GM21447 (cell line): Measurements from ENCODE around the gene PIR.

Source experiments
- ATAC-seq: cut with Tn5 transposase; IDR thresholded peaks from one replicate; pipeline ENCODE4 v1.9.1; 2021; ENCODE audit not compliant: unreplicated experiment

PIR gene

DNA sequence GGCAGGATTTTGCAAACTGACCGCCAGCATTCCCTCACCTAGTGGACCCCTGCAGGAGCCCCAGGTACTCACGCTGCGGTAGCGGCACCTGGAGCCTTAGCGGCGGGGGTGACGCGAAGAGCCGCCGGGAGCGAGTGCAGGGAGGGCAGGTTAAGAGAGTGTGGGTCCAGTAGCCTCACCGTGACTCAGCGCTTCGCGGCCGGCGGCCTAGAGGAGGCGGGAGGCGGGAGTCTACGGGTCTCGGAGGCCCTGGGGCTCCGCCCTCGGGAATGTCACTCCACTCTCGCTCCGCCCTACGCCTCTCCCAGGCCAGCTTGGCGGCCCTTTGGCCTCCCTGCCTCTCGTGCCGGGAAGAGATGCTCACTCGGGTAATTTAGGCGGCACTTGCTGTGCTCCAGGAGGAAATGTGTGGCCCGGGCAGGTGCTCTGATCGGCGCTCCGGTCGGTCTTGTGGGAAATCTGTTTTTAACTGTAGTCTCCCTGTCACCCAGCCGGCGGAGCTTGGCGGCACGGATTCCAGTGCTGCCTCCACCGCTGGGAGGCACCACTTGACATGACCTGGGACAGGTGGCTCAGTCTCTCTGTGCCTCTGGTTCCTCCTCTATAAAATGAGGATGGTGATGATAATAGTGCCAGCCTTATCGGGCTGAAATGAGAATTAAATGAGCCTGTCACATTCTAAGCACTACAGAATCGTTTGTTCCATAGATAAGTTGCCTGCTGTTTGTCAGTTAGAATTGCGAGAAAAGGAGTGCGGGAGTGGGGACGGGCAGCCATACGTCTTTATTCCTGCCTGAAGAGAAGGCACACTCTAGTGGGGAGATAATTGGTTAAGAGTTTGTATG lies at the start of gene PIR:
TSS of gene PIR (minus strand) at position 216 of the 845 bp plus-strand sequence. CDS start 2,076 bp downstream, outside the sequence.
- peak; percentile 97 for ATAC-seq

DNA sequence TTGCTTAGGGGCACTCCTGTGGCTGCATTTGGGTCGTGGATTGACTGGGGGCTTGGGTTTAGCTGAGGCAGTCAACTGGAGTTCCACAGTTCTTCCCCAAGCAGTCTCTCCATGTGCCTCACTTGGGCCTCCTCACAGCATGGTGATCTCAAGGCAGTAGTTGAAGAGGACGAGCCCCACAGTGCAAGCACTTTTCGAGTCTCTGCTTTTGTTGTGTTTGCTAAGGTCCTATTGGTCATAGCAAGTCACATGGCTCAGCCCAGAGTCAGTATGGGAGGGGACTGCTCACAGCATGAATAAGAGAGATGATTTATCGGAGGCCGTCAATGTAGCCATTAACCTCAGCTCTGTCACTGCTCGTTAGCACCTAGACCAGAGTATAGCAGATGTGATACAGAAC lies 37.2 kb upstream of the PIR start:
- ATAC-seq = no peak

DNA sequence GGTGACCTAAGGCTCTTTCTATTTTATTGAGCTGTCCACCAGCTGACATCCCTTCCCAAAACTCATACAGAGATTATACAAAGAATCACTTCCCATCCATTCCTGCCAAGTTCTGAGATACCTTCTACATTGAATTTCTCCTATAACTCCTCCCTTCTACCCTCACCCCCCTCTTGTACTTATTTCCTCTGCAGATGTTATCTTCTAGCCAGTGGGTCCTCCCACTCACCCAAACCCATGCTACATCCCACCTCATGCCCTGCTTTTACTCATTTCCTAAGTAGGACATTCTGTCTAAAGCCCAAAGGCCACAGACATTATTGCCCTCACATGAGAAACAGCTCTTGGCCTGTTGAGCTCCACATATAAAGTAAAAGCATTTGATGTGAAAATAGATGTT lies 36.0 kb upstream of the PIR start:
- no peak for ATAC-seq

DNA sequence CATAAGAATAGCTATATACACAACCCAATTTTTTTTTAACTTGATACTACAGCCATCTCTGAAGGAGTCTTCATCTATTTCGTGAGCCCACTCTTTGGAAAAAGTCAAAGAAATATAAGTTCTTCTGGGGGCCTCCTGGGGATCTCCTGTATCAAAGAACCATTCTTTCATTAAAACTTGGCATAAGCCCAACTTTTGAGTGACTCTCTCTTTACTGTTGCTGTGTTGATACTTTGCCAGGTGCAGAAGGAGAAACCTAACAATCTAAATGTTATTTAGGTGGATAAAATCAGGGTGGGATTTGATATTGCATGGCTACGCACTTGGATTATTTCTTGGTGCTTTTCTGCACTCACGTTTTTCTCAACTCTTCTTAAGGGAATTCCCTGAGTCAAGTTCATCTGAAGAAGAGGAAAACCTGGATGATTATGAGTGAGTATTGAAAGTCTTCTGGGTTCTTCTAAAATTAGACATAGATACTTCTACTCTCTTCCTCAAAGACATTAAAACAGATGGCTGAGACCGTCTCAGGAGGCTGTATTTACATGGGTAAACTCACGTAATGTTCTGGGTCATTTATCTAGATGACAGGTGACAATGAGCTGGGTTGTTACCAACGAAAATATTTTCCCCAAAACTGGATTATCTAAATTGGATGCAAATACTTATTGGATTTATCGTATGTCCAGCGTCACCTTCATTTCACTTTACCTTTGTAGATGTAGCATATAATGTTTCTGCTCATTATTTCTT lies 32.7 kb upstream of the PIR start:
- ATAC-seq = no peak

DNA sequence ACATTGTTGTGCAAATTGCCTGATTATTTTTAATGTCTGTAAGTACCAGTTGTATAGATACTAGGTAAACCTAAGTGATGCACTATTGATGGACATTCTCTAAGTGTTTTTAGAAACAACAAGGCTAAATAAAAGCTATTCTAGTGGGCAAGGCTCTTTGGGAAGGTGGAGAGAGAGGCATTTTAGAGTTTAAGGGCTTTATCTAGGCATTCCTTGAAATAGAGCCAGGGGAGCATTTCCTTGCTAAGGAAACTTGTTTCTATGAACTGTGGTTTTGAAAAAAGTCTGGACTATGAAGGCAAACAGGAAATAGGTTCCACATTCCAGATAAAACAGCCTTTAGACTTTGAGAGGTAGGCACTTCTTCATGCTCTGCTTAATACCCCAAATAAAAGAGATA lies 31.3 kb upstream of the PIR start:
- ATAC-seq = no peak

DNA sequence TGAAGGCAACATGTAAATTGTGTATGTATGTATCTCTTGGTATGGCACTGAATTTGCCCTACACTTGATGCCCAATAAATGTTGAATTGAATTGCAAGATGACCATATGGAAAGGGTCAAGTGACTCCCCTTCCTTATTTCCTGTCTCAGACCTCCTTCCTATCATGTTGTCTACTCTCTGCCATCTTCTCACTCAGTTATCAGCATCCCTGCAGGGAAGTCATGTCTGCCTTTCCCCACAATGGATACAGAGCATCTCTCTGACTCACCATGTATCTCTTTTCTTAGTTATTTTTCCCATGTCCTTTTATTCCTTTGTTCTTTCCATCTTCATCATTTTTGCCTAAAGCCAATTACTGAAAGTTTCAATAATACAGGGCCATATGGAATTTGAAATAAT lies 30.0 kb upstream of the PIR start:
- no peak for ATAC-seq

DNA sequence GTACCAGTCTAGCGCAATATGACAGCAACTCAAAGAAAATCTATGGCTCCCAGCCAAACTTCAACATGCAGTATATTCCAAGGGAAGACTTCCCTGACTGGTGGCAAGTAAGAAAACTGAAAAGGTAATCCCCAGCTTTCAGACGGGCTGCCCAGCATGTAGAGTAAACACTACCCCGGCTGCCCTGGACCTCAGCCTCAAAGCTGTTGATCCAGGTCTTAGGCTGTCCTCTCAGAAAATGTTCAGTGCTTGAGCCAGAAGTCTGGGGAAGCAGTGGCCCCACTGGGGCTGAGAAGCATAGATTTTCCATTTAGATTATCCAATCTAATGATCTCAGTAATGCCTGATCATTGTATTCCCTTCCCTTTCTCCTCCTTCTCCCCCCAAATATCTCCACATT lies 29.3 kb upstream of the PIR start:
- no peak for ATAC-seq

DNA sequence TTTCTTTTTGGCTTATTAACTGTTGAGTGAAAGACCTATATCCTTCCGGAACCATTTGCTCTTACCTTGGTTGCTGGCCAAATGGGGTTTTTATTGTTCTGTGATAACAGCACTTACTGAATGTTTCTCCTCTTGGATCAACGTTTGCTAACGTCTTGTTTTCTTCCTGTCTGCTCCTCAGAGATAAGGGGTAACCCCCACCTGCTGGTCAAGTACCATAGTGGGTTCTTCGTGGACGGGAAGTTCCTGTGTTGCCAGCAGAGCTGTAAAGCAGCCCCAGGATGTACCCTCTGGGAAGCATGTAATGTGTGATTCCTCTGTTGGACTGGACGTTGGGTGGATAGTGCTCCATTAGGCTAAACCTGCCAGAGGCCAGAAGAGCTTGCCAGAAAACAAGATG lies 22.8 kb upstream of the PIR start:
- ATAC-seq = no peak

DNA sequence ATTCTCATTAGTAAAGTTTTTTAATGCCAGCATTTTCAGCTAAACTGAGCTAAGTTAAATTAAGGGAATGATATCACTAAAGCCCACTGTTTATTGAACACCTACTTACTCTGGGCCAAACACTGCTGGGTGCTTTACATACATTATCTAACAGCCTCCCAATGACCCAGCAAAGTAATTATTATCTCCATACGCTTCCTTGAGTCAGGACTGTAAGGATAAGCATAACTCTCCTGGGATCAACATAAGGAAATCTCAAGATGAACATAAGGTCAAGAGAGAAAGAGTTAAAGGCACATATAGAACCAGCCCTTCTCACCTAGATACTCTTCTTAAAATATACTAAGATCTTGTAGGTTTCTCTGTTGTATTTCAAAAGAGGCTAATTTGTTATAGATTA lies 21.1 kb upstream of the PIR start:
- no peak for ATAC-seq

DNA sequence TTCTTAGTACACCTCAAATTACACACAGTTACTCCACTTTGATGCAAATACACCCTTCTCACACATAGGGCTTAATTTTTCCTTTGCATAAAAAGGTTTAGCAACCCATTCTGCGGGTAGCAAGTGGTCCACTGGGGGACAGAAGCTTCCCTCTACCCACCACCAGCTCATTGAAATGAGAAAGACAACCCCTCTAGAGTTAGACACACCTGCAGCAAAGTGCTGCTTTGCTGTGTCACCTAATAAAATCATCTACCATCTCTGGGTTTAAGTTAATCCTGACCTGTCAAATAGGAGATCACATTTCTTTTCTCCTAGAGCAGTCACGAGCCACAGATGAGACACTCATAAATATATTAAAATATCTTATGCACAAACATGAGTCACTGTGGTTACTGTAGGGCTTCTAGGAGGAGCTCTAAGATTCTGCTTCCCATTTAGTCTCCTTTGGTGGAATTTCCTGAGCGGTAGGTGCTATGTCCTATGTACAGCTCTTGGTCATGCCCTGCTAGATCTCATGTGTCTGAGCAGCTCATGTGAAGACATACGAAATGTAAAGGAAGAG lies 19.4 kb upstream of the PIR start:
- no peak for ATAC-seq

DNA sequence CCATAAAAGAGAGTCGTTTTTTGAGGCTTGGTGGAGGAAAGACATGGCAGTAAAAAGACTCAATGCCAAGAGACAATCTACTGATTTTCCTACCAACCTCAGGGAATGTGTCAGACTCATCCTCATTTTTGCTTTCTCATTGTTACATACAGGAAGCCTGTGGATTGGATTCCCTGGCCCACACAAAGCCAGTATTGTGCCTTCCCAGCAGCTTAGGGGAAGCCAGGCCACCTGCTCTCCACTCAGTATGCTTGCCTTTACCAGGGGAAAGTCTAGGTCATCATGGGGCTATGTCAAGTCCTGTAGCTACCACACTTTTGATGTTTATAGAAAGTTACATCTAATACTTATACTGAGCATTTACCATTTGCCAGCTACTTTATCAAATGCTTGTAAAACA lies 18.4 kb upstream of the PIR start:
- ATAC-seq = no peak

DNA sequence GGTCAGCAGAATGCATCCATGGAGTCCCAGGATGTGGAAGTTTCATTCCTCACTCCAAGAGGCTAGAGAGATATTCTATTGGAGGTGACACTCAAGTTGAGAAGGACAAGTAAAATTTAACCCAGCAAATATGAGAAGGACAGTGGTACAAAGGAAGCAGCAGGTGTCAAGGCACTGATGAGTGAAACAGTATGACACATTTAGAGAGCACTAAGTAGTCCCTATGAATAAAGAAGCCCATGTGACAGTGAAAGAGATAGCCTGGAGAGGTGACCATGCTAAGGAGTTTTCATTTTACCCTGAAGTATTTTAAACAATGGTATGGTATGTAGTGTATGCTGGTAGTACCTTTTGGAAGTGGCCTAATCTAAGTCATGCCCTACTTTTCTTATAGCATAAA lies 16.7 kb upstream of the PIR start:
- no peak for ATAC-seq

DNA sequence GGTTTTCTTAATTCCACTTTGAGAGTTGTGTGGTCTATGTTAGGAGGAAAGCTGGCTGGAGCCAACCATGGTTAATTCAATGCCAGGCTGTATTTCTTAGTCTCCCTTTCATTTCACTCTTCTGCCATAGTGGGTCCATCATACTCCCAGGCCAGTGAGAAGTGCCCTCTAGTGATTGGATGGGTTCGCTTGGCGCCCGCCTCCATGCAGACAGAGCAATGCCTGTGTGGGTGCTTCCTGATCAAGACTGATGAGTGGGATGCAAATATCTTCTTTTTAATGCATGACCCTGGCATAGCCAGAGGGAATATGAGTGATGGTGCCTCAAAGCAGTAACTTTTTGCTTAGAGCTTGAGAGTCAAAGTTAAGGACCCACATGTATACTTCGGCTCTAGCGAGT lies 13.9 kb upstream of the PIR start:
- no peak for ATAC-seq

DNA sequence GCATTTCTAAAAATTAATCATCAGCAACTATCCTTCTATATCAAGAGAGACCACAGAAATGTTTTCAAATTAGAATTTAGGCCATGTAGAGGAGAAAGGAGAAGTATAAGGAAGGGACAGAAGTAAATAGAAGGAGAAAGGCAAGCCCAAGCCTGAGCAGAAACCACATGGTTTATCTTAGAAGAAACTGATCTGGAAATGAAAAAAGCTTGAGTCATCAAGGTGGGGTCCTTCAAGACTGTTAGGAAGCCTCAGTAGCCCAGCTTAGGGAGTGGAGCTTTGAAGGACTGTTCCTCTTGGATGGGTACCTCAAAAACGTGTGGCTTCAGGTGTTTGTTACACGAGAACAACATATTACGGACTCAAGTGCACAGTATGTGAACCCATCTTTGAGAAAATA lies 12.0 kb upstream of the PIR start:
- ATAC-seq = no peak

DNA sequence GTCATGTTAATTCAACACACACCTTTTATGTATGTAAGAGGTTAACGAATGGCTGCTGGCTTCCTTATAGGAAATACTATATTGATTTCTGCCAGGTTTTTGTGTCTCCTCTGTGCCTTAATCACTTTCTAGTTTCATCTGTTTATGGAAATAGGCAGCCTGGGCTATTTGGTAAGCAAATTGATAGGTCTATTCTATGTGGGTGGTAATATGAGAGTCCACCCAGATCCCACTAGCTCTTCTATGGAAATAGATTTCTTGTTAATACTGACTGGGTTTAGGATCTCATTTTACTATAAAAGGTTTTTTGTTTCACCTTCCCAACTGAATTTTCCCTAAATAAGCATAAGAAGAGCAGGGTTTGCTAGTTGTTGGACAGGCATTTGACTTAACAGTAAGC lies 11.5 kb upstream of the PIR start:
- ATAC-seq = no peak

DNA sequence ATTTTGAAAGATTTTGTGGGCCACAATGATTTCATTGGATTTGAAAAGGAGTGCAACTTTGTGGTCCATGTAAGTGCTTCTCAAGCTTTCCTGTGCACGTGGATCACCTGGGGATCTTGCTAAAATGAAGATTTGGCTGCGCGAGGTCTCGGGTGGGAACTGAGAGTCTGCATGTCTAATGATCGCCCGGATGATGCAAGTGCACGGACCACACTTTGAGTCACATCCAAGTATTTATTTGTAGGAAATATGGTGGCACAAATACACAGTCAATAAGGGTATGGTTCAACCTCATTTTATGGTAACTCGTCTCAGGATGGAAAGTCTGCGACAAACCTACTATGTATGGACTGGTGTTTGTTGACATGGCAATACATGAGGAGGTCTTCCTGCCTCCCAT lies 8.4 kb upstream of the PIR start:
- no peak for ATAC-seq

DNA sequence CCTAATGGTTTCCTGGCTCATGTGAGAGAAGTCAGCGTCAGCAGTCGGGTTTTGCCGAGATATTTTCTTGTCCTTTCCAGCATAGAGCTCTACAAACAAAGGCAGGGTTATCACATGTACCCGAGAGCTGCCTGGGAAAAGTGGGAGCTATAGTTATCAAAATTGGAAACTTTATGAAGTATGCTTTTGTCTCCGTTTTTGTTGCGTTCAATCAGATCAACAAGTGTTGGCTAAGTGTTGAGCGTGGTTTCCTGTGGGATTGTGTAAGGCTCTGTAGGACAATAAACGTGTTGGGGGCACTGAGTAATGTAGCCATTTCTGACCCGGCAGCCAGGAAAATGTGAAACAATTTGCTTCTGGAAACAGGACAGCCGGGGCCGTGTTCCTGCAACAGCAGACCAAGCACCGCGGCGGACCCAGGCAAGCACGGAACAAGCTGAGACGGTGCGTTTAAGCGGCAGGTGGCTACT lies 7.4 kb upstream of the PIR start, which contains the start of gene BMX:
TSS of gene BMX (plus strand) at position 311 of the 470 bp plus-strand sequence. CDS start 7,547 bp downstream, outside the sequence.
- ATAC-seq = no peak

DNA sequence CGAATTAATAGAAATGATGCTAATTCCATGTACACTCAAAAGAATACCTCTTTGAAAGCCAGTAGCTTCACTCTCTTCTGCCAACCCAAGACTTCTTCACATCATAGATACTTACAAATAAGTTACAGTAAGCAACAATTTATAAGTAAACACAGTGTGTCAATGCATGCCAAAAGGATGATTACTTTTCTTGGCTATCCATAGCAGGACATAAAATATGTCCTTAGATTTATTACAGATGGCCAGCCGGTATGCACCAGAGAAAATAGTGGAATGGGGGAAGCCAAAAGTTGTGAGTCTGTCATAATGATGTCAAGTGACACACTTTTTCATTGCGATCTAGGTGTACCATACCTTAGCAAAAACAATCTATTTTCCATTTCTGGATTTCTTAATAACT lies 6.8 kb upstream of the PIR start:
- ATAC-seq = no peak

DNA sequence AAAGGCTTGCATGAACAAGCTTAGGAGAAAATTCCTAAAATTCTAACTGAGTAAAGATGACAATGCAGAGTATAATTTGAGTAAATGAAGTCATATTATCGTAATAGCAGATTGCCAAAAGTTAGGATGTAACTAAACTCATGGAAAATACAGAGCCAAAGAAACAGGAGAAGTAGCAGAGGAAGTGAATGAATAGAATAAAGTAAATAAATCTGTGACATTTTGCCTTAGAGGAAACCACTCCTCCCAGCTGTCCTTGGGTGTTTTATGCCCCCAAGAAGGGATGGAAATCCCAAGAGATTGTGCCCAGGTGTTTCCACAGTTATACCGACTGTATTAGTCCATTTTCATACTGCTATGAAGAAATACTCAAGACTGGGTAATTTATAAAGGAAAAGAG lies 5.6 kb upstream of the PIR start:
- no peak for ATAC-seq

DNA sequence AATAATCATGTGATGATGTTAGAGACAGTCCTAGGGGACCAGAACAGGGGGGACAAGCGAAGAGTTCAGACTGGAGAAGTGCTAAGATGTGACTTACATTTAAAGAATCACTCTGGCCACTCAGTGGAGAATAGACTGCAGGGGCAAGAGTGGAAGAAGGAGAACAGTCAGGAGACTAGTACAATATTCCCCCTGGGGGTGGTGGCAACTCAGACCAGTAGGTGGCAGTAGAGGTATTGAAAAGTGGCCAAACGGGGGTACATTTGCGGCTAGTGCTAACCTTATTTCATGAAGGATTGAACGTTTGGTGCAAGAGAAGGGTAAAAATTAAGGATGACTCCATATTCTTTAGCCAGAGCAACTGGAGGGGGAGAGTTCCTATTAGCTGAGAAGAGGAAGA lies 4.7 kb upstream of the PIR start:
- ATAC-seq = no peak

DNA sequence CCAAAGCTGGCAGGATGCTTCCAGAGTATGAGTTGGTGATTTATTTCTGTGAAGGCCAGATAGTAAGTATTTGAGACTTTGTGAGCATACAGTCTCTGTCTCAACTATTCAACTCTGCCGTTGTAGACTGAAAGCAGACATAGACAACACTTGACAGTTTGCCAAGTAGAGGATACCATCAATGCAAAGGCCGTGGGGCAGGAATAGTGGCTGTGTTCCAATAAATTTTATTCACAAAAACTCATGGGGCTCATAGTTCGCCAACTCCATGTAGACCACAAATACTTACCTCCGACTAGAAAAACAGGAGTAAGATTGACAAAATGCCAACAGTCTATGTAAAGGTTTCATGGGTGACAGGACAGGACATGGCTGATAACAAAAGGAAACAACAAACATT lies 3.7 kb upstream of the PIR start:
- ATAC-seq = no peak

DNA sequence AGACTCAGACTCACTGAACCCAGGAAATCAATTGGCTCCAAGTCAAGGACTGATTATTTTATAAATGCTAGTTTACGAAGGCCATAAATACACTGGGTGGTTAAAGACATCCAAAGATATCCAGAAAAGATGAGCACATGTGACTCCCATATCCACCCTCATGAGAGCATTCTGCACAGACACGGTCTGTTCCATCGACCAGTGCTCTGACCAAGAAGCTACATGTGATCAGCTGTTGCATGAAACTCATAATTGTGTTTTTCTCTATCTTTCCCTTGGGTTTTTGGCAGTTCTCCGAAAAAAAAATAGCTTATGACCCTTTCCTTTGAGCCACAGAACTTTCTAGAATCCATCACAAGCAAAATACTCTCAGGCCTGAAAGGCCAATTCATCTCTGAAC lies 2.7 kb upstream of the PIR start:
- ATAC-seq = no peak
